H9 (cell line): Measurements from ENCODE around the gene DPF1. TPM values are rescaled to one million over a fixed set of nuclear protein-coding genes. Genes with fewer than 3 reads are reported as not detected.

Source experiments
- DNase-seq: peaks from one replicate; pipeline ENCODE4 v3.0.0-alpha.2; 2017
- H2AFZ ChIP-seq: one replicate; pipeline ENCODE4 v1.6.1; 2013; ENCODE audit warnings: mild to moderate bottlenecking, low read length, control low read depth, moderate library complexity
- H2AK5ac ChIP-seq: 2 replicates; pipeline ENCODE4 v1.6.1; 2013; ENCODE audit warnings: low read length, control low read depth, mixed read lengths; ENCODE audit not compliant: insufficient read length
- H2BK120ac ChIP-seq: one replicate; pipeline ENCODE4 v1.6.1; 2013; ENCODE audit warnings: low read depth, mild to moderate bottlenecking, low read length, control low read depth, inconsistent platforms; ENCODE audit not compliant: poor library complexity, severe bottlenecking
- H2BK12ac ChIP-seq: 2 replicates; pipeline ENCODE4 v1.6.1; 2013; ENCODE audit warnings: low read length, control low read depth, mixed read lengths, low read depth; ENCODE audit not compliant: insufficient read length
- H2BK15ac ChIP-seq: 2 replicates; pipeline ENCODE4 v1.6.1; 2013; ENCODE audit warnings: low read depth, low read length, control low read depth
- H2BK20ac ChIP-seq: one replicate; pipeline ENCODE4 v1.6.1; 2013; ENCODE audit warnings: low read depth, mild to moderate bottlenecking, low read length, control low read depth, inconsistent platforms; ENCODE audit not compliant: poor library complexity, severe bottlenecking
- H2BK5ac ChIP-seq: 2 replicates; pipeline ENCODE4 v1.6.1; 2013; ENCODE audit warnings: low read length, control low read depth, mixed read lengths; ENCODE audit not compliant: insufficient read length
- H3K14ac ChIP-seq: 2 replicates; pipeline ENCODE4 v1.6.1; 2013; ENCODE audit warnings: low read length, control low read depth; ENCODE audit not compliant: insufficient read depth
- H3K18ac ChIP-seq: 2 replicates; pipeline ENCODE4 v1.6.1; 2013; ENCODE audit warnings: low read depth, mild to moderate bottlenecking, mixed read lengths, low read length, control low read depth; ENCODE audit not compliant: insufficient read length
- H3K23ac ChIP-seq: 2 replicates; pipeline ENCODE4 v1.6.1; 2013; ENCODE audit warnings: low read length, control low read depth, mixed read lengths, low read depth; ENCODE audit not compliant: insufficient read length
- H3K23me2 ChIP-seq: 2 replicates; pipeline ENCODE4 v1.6.1; 2013; ENCODE audit warnings: low read depth, mild to moderate bottlenecking, mixed read lengths, low read length, control low read depth; ENCODE audit not compliant: insufficient read length, poor library complexity, severe bottlenecking
- H3K27ac ChIP-seq: 2 replicates; pipeline ENCODE4 v1.5.1; 2013; ENCODE audit warnings: low read length, control low read depth, mixed read lengths, low read depth; ENCODE audit not compliant: insufficient read length
- H3K27me3 ChIP-seq: 2 replicates; pipeline ENCODE4 v1.6.1; 2013; ENCODE audit warnings: low read length, control low read depth, inconsistent platforms; ENCODE audit not compliant: insufficient read depth
- H3K4ac ChIP-seq: 2 replicates; pipeline ENCODE4 v1.6.1; 2013; ENCODE audit warnings: low read depth, mild to moderate bottlenecking, control low read depth, inconsistent platforms, low read length, moderate library complexity
- H3K4me1 ChIP-seq: 2 replicates; pipeline ENCODE4 v1.6.1; 2013; ENCODE audit warnings: low read length, control low read depth, inconsistent platforms; ENCODE audit not compliant: insufficient read depth
- H3K4me2 ChIP-seq: 2 replicates; pipeline ENCODE4 v1.6.1; 2013; ENCODE audit warnings: low read length, control low read depth, mixed read lengths; ENCODE audit not compliant: insufficient read length, insufficient read depth
- H3K56ac ChIP-seq: 2 replicates; pipeline ENCODE4 v1.6.1; 2013; ENCODE audit warnings: low read depth, mild to moderate bottlenecking, mixed read lengths, low read length, control low read depth; ENCODE audit not compliant: insufficient read length
- H3K79me1 ChIP-seq: 2 replicates; pipeline ENCODE4 v1.6.1; 2013; ENCODE audit warnings: low read depth, mild to moderate bottlenecking, moderate library complexity, low read length, control low read depth, inconsistent platforms; ENCODE audit not compliant: insufficient read depth, poor library complexity, severe bottlenecking
- H3K79me2 ChIP-seq: 2 replicates; pipeline ENCODE4 v1.6.1; 2013; ENCODE audit warnings: low read length, control low read depth, inconsistent platforms; ENCODE audit not compliant: insufficient read depth
- H3K9ac ChIP-seq: 2 replicates; pipeline ENCODE4 v1.6.1; 2013; ENCODE audit warnings: low read length, control low read depth, mixed read lengths; ENCODE audit not compliant: insufficient read length; ENCODE audit errors: extremely low read depth
- H3K9me3 ChIP-seq: one replicate; pipeline ENCODE4 v1.6.1; 2013; ENCODE audit warnings: low read depth, low read length, inconsistent platforms; ENCODE audit not compliant: control insufficient read depth
- H3T11ph ChIP-seq: one replicate; pipeline ENCODE4 v1.6.1; 2013; ENCODE audit warnings: mild to moderate bottlenecking, low read length, control low read depth, inconsistent platforms
- H4K20me1 ChIP-seq: one replicate; pipeline ENCODE4 v1.6.1; 2013; ENCODE audit not compliant: control insufficient read depth, insufficient read length, insufficient read depth
- H4K5ac ChIP-seq: 2 replicates; pipeline ENCODE4 v1.6.1; 2013; ENCODE audit warnings: low read depth, mild to moderate bottlenecking, mixed read lengths, low read length, control low read depth; ENCODE audit not compliant: insufficient read length
- H4K8ac ChIP-seq: replicated peaks from 2 replicates; pipeline ENCODE4 v1.6.1; 2013; ENCODE audit warnings: low read length, control low read depth, mixed read lengths, low read depth; ENCODE audit not compliant: insufficient read length
- H4K91ac ChIP-seq: 2 replicates; pipeline ENCODE4 v1.6.1; 2013; ENCODE audit warnings: low read depth, mild to moderate bottlenecking, moderate library complexity, mixed read lengths, low read length, control low read depth; ENCODE audit not compliant: insufficient read length
- H3K27ac Mint-ChIP-seq, 3 experiments: 2 replicates in 2 of 3; 3 replicates in 1 of 3; pipeline ENCODE4 v1.8.0; 2020 to 2021; ENCODE audit warnings: mixed read lengths in 3 of 3, mild to moderate bottlenecking in 1 of 3, moderate library complexity in 1 of 3
- H3K27me3 Mint-ChIP-seq: 2 replicates; pipeline ENCODE4 v1.8.0; 2021; ENCODE audit warnings: low read depth, mild to moderate bottlenecking, moderate library complexity, mixed read lengths
- H3K36me3 Mint-ChIP-seq, 3 experiments: 2 replicates in 2 of 3; 3 replicates in 1 of 3; pipeline ENCODE4 v1.8.0; 2020 to 2021; ENCODE audit warnings: low read depth in 3 of 3, mixed read lengths in 3 of 3; ENCODE audit not compliant: insufficient read depth in 1 of 3
- H3K4me1 Mint-ChIP-seq, 2 experiments: 2 replicates each; pipeline ENCODE4 v1.8.0; 2020; ENCODE audit warnings: mixed read lengths in 2 of 2
- H3K4me3 Mint-ChIP-seq, 2 experiments: 2 replicates in 1 of 2; 3 replicates in 1 of 2; pipeline ENCODE4 v1.8.0; 2020 to 2021; ENCODE audit warnings: mild to moderate bottlenecking in 2 of 2, mixed read lengths in 2 of 2, moderate library complexity in 1 of 2
- H3K9me3 Mint-ChIP-seq, 2 experiments: 2 replicates in 1 of 2; 3 replicates in 1 of 2; pipeline ENCODE4 v1.8.0; 2020; ENCODE audit warnings: mild to moderate bottlenecking in 2 of 2, mixed read lengths in 2 of 2, moderate library complexity in 1 of 2
- CTCF ChIP-seq: fragments of 200-600 bp; sonication (generic); conservative IDR thresholded peaks from 3 replicates; pipeline ENCODE4 v1.8.0; 2021; ENCODE audit warnings: antibody characterized with exemption, mild to moderate bottlenecking
- WGBS: extraction: QIAGEN DNeasy Blood & Tissue Kit; methylation state at CpG from one replicate; pipeline ENCODE4 v1.1.7; 2013; ENCODE audit warnings: missing lambda C conversion rate, low lambda C conversion rate, mixed read lengths; ENCODE audit not compliant: insufficient read length; ENCODE audit errors: extremely low coverage; 5-methylcytosine and 5-hydroxymethylcytosine counted together
- total RNA-seq: library from RNA; stranded (reverse); gene quantifications from 2 replicates; pipeline ENCODE4 v1.2.1, GENCODE V29; 2021

Gene DPF1
- total RNA-seq, 1 experiment from 2014 or later = 12.0 TPM

- no peak overlapping the region for H2BK12ac ChIP-seq
- H3T11ph ChIP-seq = no peak overlapping the region
- no peak overlapping the region for H2BK120ac ChIP-seq
- H3K79me2 ChIP-seq = no peaks in the 10 kb centered on the region
- no peak overlapping the region for H2AFZ ChIP-seq
- no peak for TF ChIP-seq CTCF
- no peak overlapping the region for H3K4ac ChIP-seq
- H3K4me2 ChIP-seq = no peak overlapping the region
- no peak overlapping the region for H3K9ac ChIP-seq
- H2BK15ac ChIP-seq = no peak overlapping the region
- no peak overlapping the region for H2AK5ac ChIP-seq
- H3K27me3 ChIP-seq = no peaks in the 10 kb centered on the region
- no peak overlapping the region for H2BK20ac ChIP-seq
- H3K4me1 ChIP-seq = no peaks in the 10 kb centered on the region
- peak; percentile 22 for DNase-seq
- H3K56ac ChIP-seq = no peak overlapping the region
- H3K23ac ChIP-seq = no peak overlapping the region
- Mint-ChIP-seq H3K27me3 (peaks cover 1% of the 10 kb centered on the region; the same call in 1 of the 2 replicates), H3K4me3 (peak overlapping the region in 1 of 2 experiments; percentile 48; a peak in 1 of 5 replicates), H3K9me3 (no peaks in the 10 kb centered on the region; a peak in 1 of 5 replicates), H3K36me3 (peaks cover 14 to 30% (median 18%) of the 10 kb centered on the region in 3 experiments), H3K27ac (peak overlapping the region; percentile 41 to 92 (median 59); a peak in 3 of 7 replicates), H3K4me1 (no peaks in the 10 kb centered on the region)
- no CpG with 5 or more reads among the region's 23 CpGs for WGBS
- H3K18ac ChIP-seq = no peak overlapping the region
- no peaks in the 10 kb centered on the region for H3K9me3 ChIP-seq
- no peak overlapping the region for H2BK5ac ChIP-seq
- H4K91ac ChIP-seq = no peak overlapping the region
- H3K23me2 ChIP-seq = no peaks in the 10 kb centered on the region
- no peak overlapping the region for H4K5ac ChIP-seq
- H3K79me1 ChIP-seq = no peaks in the 10 kb centered on the region
- H3K27ac ChIP-seq = no peak overlapping the region
- no peak overlapping the region for H3K14ac ChIP-seq
- H4K8ac ChIP-seq = no peak overlapping the region
- H4K20me1 ChIP-seq = no peaks in the 10 kb centered on the region
Measured at GRCh38 chr19:38196948-38197656, 26.9 kb downstream of the DPF1 start.
